ENCODE data around the gene GLIPR1L2.

GRCh38 chr12:75438059-75438754 lies 47.3 kb downstream of the GLIPR1L2 start:
- no peak for TF ChIP-seq CTCF (conservative IDR thresholded peaks at IDR 0.05; ENCODE audit: low read depth, low read length)
- no peak for TF ChIP-seq EZH2 (IDR thresholded peaks at IDR 0.05; ENCODE audit: borderline replicate concordance, low read depth, low read length, poor library complexity, severe bottlenecking)

Measured in A673 (cell line).